Activated B cell treated with CpG ODN at 0.5 μM for 24 hours (primary cell): ENCODE results near the gene FAF2. TPM values are rescaled to one million over a fixed set of nuclear protein-coding genes. Genes with fewer than 3 reads are reported as not detected.

Experiments used
- ATAC-seq: fragments of 200-7000 bp; cut with Tn5 transposase; one replicate; pipeline ENCODE4 v1.10.0; 2021; ENCODE audit warnings: low read depth, mild to moderate bottlenecking, moderate library complexity
- CTCF ChIA-PET: fragments of 350-600 bp; sonication (Branson Sonifier 250); formaldehyde crosslinking; loops from one replicate; lab custom pipeline; 2021; ENCODE audit warnings: antibody characterized with exemption; lab: Charles Lee
- POLR2A ChIA-PET: fragments of 350-600 bp; sonication (Branson Sonifier 250); formaldehyde crosslinking; loops from one replicate; lab custom pipeline; 2021; ENCODE audit warnings: antibody characterized with exemption; lab: Charles Lee
- DNase-seq: peaks from one replicate; pipeline ENCODE4 v3.0.0; 2022
- H3K27ac Mint-ChIP-seq: one replicate; pipeline ENCODE4 v1.8.0; 2020; ENCODE audit warnings: mixed read lengths
- H3K27me3 Mint-ChIP-seq: one replicate; pipeline ENCODE4 v1.8.0; 2021; ENCODE audit warnings: mixed read lengths
- H3K36me3 Mint-ChIP-seq: one replicate; pipeline ENCODE4 v1.8.0; 2021; ENCODE audit warnings: low read depth, mixed read lengths
- H3K4me1 Mint-ChIP-seq: one replicate; pipeline ENCODE4 v1.8.0; 2021; ENCODE audit warnings: mixed read lengths
- H3K4me3 Mint-ChIP-seq: one replicate; pipeline ENCODE4 v1.8.0; 2020; ENCODE audit warnings: mild to moderate bottlenecking, mixed read lengths
- H3K9me3 Mint-ChIP-seq: one replicate; pipeline ENCODE4 v1.8.0; 2020; ENCODE audit warnings: mixed read lengths
- CTCF ChIP-seq: fragments of 200-600 bp; IDR thresholded peaks from one replicate; pipeline ENCODE4 v1.8.0; 2022; ENCODE audit warnings: antibody characterized with exemption, mild to moderate bottlenecking
- intact Hi-C: fragments of 100-400 bp; cut with micrococcal nuclease; formaldehyde crosslinking; loops from one replicate; pipeline ENCODE4 v1.15.1; 2024
- total RNA-seq: library from RNA; stranded (reverse); gene quantifications from 2 replicates; pipeline ENCODE4 v1.2.3, GENCODE V29; 2022

The FAF2 gene
- total RNA-seq, 1 donor from 2014 or later = 39.0 TPM

GRCh38 chr5:176497852-176498251, 49.7 kb downstream of the FAF2 start:
- ChIA-PET CTCF (no interaction called here), POLR2A (no interaction called here)
- intact Hi-C loops = no loop called here
- Mint-ChIP-seq H3K36me3 (peaks cover 83% of the 10 kb centered on the region), H3K27ac (no peak overlapping the region), H3K9me3 (no peaks in the 10 kb centered on the region), H3K4me3 (no peak overlapping the region), H3K27me3 (no peaks in the 10 kb centered on the region), H3K4me1 (no peaks in the 10 kb centered on the region)
- DNase-seq = no peak
- ATAC-seq = no peak
- no peak for TF ChIP-seq CTCF

- ATAC-seq (no peak), DNase-seq (no peak)
- Mint-ChIP-seq H3K27ac (no peak overlapping the region), H3K9me3 (no peaks in the 10 kb centered on the region), H3K36me3 (peaks cover 76% of the 10 kb centered on the region), H3K4me1 (no peaks in the 10 kb centered on the region), H3K27me3 (no peaks in the 10 kb centered on the region), H3K4me3 (no peak overlapping the region)
- intact Hi-C loops = no loop called here
- POLR2A ChIA-PET = no interaction called here
- TF ChIP-seq CTCF = no peak
- CTCF ChIA-PET = no interaction called here
Measured at GRCh38 chr5:176499273-176499672, 51.1 kb downstream of the FAF2 start.

- Mint-ChIP-seq H3K4me1 (no peaks in the 10 kb centered on the region), H3K9me3 (no peaks in the 10 kb centered on the region), H3K27me3 (no peaks in the 10 kb centered on the region), H3K36me3 (peaks cover 80% of the 10 kb centered on the region), H3K4me3 (no peak overlapping the region), H3K27ac (no peak overlapping the region)
- no peak for TF ChIP-seq CTCF
- no peak for ATAC-seq
- CTCF ChIA-PET = no interaction called here
- intact Hi-C loops = no loop called here
- POLR2A ChIA-PET = interaction anchor here (0.7 kb wide), 1 partner anchor 43 kb away, joined by 4 read pairs; no protein-coding TSS in a partner anchor
- DNase-seq = no peak
Measured at GRCh38 chr5:176500511-176500910, 52.3 kb downstream of the FAF2 start.

GRCh38 chr5:176501333-176501732, 53.1 kb downstream of the FAF2 start:
- no peak for TF ChIP-seq CTCF
- H3K27ac Mint-ChIP-seq = no peak overlapping the region
- ChIA-PET POLR2A (interaction anchor here (0.8 kb wide), 1 partner anchor 85 kb away, joined by 3 read pairs; the partner anchor contains the start of gene CLTB), CTCF (no interaction called here)
- no peak overlapping the region for H3K4me3 Mint-ChIP-seq
- intact Hi-C loops = no loop called here
- peaks cover 79% of the 10 kb centered on the region for H3K36me3 Mint-ChIP-seq
- H3K27me3 Mint-ChIP-seq = no peaks in the 10 kb centered on the region
- ATAC-seq (no peak), DNase-seq (no peak)
- H3K9me3 Mint-ChIP-seq = no peaks in the 10 kb centered on the region
- H3K4me1 Mint-ChIP-seq = no peaks in the 10 kb centered on the region

GRCh38 chr5:176503496-176503895, 55.3 kb downstream of the FAF2 start:
- ChIA-PET CTCF (interaction anchor here (0.9 kb wide), 1 partner anchor 14 kb away, joined by 3 read pairs; no protein-coding TSS in a partner anchor), POLR2A (no interaction called here)
- ATAC-seq (no peak), DNase-seq (no peak)
- H3K4me1 Mint-ChIP-seq = no peaks in the 10 kb centered on the region
- peaks cover 77% of the 10 kb centered on the region for H3K36me3 Mint-ChIP-seq
- H3K4me3 Mint-ChIP-seq = no peak overlapping the region
- intact Hi-C loops = no loop called here
- H3K27me3 Mint-ChIP-seq = no peaks in the 10 kb centered on the region
- H3K27ac Mint-ChIP-seq = no peak overlapping the region
- no peaks in the 10 kb centered on the region for H3K9me3 Mint-ChIP-seq
- no peak for TF ChIP-seq CTCF
